NOMO-1 treated with DMSO at 0.1 percent for 48 hours (cell line): ENCODE data around the gene OR1I1.
"Not testable (repeated sequence)": the region's sequence is repeated elsewhere in the genome, so short reads cannot be mapped to it uniquely, and the experiment has no call there.

Experiments used
- DNase-seq: peaks from one replicate; lab custom pipeline; 2025; ENCODE audit not compliant: unreplicated experiment; lab: John Stamatoyannopoulos, UW

Gene OR1I1

DNA sequence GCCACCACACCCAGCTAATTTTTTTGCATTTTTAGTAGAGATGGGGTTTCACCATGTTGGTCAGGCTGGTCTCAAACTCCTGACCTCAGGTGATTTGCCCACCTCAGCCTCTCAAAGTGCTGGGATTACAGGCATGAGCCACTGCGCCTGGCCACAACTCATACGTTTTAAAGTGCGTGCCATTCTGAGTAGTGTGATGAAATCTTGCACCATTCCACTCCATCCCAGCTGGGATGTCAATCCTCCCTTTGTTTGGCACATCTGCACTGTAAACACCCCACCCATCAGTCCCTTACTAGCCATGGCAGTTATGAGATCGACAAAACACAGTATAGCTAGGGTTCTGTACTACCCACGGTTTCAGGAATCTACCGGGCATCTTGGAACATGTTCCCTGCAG is 16.0 kb downstream of the OR1I1 start:
- DNase-seq = not testable (repeated sequence)

DNA sequence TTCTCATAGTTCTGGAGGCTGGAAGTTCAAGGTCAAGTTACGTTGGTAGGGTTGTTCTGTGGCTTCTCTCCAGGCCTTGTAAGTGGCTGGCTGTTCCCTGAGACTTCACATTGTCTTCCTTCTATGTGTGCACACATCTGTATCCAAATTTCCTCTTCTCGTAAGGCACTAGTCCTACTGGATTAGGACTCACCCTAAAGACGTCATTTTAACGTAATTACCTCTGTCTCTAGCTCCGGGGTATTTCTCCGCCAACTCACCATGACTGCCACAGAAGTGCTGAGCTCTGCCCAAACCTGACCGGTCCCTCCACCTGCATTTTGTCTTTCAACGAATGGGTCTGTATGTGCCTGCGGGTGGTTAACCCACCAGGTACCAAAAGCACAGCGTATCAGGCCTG is 16.4 kb downstream of the OR1I1 start:
- no peak for DNase-seq

DNA sequence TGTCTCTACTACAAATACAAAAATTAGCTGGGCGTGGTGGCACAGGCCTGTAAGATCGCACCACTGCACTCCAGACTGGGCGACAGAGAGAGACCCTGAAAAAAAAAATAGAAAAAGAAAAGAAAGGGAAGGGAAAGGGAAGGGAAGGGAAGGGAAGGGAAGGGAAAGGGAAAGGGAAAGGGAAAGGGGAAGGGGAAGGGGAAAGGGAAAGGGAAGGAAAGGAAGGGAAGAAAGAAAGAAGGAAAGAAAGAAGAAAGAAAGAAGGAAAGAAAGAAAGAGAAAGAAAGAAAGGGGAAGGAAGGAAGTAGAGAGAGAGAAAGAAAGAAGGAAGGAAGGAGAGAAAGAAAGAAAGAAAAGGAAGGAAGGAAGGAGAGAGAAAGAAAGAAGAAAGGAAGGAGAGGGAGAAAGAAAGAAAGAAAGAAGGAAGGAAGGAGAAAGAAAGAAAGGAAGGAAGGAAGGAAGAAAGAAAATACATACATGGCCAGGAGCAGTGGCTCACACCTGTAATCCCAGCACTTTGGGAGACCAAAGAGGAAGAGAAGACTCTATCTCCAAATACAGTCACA is 17.1 kb downstream of the OR1I1 start:
- no peak for DNase-seq

- DNase-seq = peak; percentile 32
These were observed 19.6 kb downstream of the OR1I1 start for GRCh38 chr19:15101479-15102082.

DNA sequence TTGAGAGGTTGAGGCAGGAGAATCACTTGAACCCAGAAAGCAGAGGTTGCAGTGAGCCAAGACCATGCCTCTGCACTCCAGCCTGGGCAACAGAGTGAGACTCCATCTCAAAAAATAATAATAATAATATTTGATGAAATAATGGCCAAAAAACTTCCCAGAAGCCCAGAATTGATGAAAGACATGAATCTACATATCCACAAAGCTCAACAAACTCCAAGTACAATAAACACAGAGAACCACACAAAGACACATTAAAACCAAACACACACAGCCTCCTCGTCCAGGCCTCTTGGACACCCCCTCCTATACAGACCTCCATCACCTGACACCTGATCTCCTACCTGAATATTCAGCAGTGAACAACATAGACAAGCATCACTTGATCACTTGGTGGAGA is 22.0 kb downstream of the OR1I1 start:
- DNase-seq = no peak

DNA sequence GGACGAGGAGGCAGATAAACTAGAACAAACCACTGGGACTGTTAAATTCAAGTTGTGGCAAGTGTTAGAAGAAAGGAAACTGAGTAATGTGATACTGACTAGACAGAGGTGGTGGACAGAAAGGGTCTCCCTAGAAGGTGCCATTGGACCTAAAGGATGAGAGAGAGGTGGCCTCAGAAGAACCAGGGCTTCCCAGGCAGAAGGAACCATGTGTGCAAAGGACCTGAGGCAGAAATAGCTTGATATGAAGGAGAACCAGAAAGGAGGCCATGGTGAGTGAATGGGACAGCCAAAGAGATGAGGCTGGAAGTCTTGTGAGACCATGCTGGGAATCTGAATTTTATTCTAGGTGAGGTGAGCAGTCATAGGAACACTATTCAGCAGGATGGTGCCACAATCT is 22.4 kb downstream of the OR1I1 start:
- DNase-seq = no peak

DNA sequence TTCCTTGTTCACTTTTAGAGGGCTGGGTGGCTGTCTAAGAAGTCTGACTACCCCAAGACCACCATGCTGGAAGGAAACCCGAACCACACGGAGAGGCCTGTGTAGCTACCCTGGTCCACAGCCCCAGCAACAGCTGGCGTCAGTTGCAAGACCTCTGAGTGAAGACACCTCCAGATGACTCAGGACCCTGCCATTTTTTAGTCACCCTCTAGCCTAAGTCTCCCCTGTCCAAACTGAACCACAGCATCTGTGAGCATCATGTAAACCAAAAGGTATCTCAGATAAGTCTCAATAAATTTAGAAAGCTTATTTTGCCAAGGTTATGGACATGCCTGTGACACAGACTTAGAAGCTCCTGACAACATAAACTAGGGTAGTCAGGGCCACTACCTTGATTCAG is 23.0 kb downstream of the OR1I1 start:
- DNase-seq = no peak

- no peak for DNase-seq
These were observed 25.3 kb downstream of the OR1I1 start, which contains the start of gene SYDE1 for GRCh38 chr19:15107061-15108010. SYDE1 (plus strand) TSS chr19:15107401; CDS start chr19:15107434, 33 bp downstream.

DNA sequence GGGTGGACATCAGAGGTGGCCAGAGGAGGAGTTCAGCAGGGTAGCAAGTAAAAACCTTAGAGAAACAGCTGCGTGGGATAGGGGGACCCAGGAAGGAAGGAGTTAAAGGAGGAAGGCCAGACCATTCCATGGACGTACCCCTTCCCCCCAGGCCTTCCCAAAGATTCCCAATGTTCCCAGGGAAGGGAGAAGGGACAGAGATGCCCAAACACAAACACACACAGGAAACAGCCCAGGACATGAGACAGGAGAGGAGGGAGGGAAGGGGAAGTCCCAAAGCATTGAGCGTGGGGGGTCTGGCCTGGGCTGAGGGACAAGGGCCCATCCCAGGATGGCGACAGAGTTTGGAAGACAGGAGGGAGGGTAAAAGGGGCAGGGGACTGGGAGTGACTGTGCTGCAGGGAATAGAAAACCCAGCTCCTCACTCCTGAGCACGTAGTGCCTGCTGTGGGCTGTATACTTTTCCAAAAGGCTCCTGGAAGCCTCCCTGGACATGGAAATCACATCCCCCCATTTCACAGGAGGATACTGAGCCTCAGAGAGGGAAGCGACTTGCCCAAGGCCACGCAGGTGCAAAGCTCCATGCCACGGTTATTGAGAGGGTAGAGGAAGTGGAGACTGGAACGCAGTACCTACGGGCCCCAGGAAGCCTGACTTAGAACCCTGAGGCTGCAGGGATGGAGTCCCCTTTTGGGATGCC is 26.3 kb downstream of the OR1I1 start:
- no peak for DNase-seq

DNA sequence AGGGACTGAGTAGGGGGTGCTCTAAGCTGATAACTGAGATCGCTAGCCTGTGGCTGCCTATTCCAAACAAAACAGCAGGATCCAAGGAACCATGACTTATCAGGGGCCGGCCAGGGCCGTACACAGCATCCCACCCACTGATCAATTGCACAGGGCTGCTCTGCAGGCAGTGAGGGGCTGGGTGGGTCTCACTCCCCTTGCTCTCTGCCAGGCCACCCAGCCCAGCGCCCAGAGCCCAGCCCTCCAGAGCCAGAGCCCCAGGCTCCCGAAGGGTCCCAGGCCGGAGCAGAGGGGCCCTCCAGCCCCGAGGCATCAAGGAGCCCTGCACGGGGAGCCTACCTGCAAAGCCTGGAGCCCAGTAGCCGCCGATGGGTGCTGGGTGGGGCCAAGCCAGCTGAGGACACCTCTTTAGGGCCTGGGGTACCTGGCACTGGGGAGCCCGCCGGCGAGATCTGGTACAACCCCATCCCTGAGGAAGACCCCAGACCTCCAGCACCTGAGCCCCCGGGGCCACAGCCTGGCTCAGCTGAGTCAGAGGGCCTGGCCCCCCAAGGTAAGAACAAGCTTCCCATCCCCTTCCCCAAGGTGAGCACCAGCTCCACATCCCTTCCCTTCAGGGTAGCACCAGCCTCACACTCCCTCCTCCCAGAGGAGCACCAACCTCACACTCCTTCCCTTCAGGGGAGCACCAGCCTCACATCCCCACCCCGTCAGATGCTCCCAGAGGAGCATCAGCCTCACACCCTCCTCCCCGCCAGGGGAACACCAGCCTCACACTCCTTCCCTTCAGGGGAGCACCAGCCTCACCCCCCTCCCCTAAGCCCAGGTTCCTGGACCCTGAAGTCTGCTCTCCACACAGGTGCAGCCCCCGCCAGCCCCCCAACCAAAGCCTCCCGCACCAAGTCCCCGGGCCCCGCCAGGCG is 27.1 kb downstream of the OR1I1 start:
- DNase-seq = no peak

DNA sequence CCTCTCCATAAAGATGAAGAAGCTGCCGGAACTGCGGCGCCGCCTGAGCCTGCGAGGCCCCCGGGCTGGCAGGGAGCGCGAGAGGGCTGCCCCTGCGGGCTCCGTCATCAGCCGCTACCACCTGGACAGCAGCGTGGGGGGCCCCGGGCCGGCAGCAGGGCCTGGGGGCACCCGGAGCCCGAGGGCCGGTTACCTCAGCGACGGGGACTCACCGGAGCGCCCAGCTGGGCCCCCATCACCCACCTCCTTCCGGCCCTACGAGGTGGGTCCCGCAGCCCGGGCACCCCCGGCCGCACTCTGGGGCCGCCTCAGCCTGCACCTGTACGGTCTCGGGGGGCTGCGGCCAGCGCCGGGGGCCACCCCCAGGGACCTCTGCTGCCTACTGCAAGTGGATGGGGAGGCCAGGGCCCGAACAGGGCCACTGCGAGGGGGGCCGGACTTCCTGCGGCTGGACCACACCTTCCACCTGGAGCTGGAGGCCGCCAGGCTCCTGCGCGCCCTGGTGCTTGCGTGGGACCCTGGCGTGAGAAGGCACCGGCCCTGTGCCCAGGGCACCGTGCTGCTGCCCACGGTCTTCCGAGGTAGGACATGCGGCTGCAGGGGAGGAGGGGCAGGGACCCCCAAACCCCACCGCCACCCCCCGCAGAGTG is 27.9 kb downstream of the OR1I1 start:
- no peak for DNase-seq

DNA sequence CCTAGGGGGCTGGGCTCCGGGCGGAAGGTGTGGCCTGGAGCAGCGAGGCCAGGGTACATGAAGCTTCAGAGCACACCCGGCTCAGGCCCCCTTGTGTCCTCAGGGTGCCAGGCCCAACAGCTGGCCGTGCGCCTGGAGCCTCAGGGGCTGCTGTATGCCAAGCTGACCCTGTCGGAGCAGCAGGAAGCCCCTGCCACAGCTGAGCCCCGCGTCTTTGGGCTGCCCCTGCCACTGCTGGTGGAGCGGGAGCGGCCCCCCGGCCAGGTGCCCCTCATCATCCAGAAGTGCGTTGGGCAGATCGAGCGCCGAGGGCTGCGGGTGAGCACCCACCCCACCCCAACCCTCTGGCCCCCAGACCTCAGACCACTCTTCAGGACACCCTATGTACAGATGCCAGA is 28.4 kb downstream of the OR1I1 start:
- DNase-seq = no peak

GRCh38 chr19:15111758-15112157 is 29.7 kb downstream of the OR1I1 start:
- no peak for DNase-seq

- DNase-seq = no peak
These were observed 30.4 kb downstream of the OR1I1 start for GRCh38 chr19:15112385-15112784.

DNA sequence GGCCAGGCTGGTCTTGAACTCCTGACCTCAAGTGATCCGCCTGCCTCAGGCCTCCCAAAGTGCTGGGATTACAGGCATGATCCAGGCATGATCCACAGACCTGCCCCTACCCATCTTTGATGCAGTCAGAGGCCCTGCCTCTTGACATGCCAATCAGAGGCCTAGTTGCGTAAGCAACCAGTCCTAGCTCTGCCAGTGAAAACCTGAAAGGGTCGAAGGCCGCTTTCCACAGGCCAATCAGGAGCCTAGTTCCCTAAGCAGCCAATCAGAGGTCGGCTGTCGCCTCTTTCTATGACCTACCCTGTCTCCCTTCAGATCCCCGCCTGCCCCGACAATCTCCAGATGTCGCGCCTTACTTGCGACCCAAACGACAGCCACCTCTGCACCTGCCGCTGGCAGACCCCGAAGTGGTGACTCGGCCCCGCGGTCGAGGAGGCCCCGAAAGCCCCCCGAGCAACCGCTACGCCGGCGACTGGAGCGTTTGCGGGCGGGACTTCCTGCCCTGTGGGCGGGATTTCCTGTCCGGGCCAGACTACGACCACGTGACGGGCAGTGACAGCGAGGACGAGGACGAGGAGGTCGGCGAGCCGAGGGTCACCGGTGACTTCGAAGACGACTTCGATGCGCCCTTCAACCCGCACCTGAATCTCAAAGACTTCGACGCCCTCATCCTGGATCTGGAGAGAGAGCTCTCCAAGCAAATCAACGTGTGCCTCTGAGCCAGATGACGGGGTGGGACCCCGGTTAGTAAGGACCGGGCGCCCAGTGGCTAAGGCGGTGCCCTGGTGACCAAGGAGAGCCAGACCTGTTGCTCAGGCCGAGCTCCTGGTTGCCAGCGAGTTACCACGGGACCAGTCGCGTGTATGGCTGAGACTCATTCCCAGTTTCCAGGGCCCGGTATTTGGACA is 31.5 kb downstream of the OR1I1 start:
- DNase-seq = no peak

DNA sequence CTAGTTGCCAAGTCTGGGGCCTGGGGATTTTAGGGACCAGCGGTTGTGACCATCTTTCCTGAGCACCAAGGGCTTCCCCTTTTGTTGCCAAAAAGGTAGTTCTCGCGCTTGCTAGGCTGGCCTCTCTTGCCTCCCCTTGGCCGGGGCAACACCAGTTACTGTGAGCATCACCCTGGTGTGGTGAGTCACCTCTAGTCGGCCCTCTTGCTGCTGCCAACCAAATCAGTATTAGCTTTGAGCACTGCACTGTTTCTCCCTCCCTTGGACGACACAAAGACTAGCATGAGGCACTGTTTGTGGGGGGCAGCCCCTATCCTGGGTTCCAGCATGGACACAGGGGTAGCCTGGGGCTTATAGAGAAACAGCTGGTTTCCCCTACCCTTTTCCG is 32.1 kb downstream of the OR1I1 start:
- DNase-seq = no peak

GRCh38 chr19:15115080-15115479 is 33.1 kb downstream of the OR1I1 start:
- no peak for DNase-seq

GRCh38 chr19:15115762-15116615 is 34.0 kb downstream of the OR1I1 start:
- DNase-seq = no peak
